GM12891 (cell line): ENCODE results near the gene PNMT.

Source experiments
- DNase-seq: peaks from one replicate; pipeline ENCODE4 v3.0.0; 2011; ENCODE audit warnings: low spot score; ENCODE audit not compliant: insufficient read length
- FAIRE-seq: peaks from 2 replicates; lab custom pipeline; 2011; peaks lifted over from hg19 to GRCh38; lab: Jason Lieb, UNC
- PAX5 ChIP-seq: IDR thresholded peaks from 2 replicates; pipeline ENCODE4 v1.6.1; 2011; ENCODE audit warnings: low read length, moderate library complexity, mild to moderate bottlenecking; ENCODE audit not compliant: insufficient read depth, severe bottlenecking
- POLR2A ChIP-seq: IDR thresholded peaks from 2 replicates; pipeline ENCODE4 v1.6.1; 2011; ENCODE audit warnings: low read depth, low read length, control low read depth
- POLR2AphosphoS5 ChIP-seq: IDR thresholded peaks from 2 replicates; pipeline ENCODE4 v1.6.1; 2011; ENCODE audit warnings: low read depth, low read length, control low read depth
- POU2F2 ChIP-seq: IDR thresholded peaks from 2 replicates; pipeline ENCODE4 v1.6.1; 2011; ENCODE audit warnings: low read depth, mild to moderate bottlenecking, control low read depth, low read length, moderate library complexity
- SPI1 ChIP-seq: IDR thresholded peaks from 2 replicates; pipeline ENCODE4 v1.6.1; 2011; ENCODE audit warnings: low read depth, low read length, control low read depth
- TAF1 ChIP-seq: IDR thresholded peaks from 2 replicates; pipeline ENCODE4 v1.6.1; 2011; ENCODE audit warnings: low read depth, low read length, control low read depth

PNMT gene

GRCh38 chr17:39674179-39674578, 5.9 kb downstream of the PNMT start:
- no peak for FAIRE-seq
- TF ChIP-seq TAF1 = no peak
- no peak for TF ChIP-seq POLR2AphosphoS5

GRCh38 chr17:39674702-39675389, 6.6 kb downstream of the PNMT start:
- no peak for TF ChIP-seq POLR2A
- TF ChIP-seq TAF1 = no peak
- no peak for TF ChIP-seq POU2F2
- no peak for TF ChIP-seq SPI1
- no peak for TF ChIP-seq PAX5
- TF ChIP-seq POLR2AphosphoS5 = no peak
- FAIRE-seq (no peak), DNase-seq (no peak)

More at GRCh38 chr17:39674179-39674578, 5.9 kb downstream of the PNMT start:
- no peak for DNase-seq

DNA sequence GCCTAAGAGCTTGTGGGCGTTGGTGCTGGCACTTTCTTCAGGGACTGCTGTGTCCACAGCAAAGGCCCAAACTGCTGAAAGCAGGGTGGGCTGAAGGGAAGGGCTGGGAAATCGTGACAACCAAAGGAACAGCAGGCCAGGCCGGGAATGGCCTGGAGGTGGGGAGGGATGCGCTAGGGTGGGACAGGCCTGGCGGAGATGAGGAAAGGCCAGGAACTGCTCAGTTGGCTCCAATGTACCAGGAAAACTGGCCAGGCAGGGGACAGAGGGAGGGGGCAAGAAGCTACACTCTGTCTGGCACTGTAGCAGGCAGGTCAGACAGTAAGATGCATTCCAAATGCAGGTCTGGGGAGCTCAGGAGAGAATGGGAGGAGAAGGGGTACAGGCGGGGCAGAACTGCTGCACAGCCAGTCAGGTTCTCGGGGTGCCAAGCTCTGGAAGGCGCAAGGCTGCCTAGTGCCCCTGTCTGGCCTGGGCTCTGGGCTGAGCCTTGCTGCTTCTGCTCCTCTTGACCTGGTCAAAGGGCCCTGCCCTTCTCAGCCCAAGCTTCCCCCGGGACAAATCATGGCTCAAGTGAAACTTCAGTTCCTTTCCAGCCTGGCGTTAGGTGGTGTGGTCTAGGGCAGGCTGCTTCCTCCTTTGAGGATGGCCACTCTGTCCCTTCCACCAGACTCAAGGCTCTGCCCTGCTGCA, 7.3 kb downstream of the PNMT start:
- DNase-seq (no peak), FAIRE-seq (peak; percentile 43)
- TF ChIP-seq POLR2A (no peak), POU2F2 (no peak), TAF1 (no peak), PAX5 (no peak)

GRCh38 chr17:39676198-39676819, 8.1 kb downstream of the PNMT start:
- DNase-seq (peak; percentile 47), FAIRE-seq (peak; percentile 86)
- TF ChIP-seq PAX5 (no peak), POLR2A (no peak), TAF1 (no peak), POU2F2 (no peak), SPI1 (no peak), POLR2AphosphoS5 (no peak)

DNA sequence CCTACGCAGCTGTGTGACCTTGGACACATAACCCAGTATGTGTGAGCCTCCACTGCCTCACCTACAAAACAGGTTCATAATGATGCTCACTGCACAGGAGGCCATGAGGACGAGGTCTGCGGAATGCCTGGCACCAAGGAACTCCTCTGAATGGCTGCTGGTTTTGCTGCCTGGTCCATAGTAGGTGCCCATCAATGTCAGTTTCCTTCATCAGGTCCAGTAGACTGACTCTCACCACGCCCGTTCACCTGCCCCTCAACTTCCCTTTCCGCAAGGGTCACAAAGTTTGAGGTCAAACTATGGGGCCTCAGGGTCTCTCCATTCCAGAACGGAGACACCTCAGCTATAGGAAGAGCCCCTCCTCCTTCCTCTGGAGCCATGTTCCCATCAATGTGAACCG, 8.8 kb downstream of the PNMT start:
- peak; percentile 33 for FAIRE-seq

GRCh38 chr17:39677542-39678339, 9.5 kb downstream of the PNMT start:
- DNase-seq = no peak
- FAIRE-seq = no peak
- TF ChIP-seq TAF1 (no peak), POU2F2 (no peak), SPI1 (no peak), POLR2A (no peak), PAX5 (no peak), POLR2AphosphoS5 (no peak)

More for the DNA sequence above, 8.8 kb downstream of the PNMT start:
- TF ChIP-seq TAF1 (no peak), POU2F2 (no peak), SPI1 (no peak), POLR2AphosphoS5 (no peak), POLR2A (no peak), PAX5 (no peak)
- no peak for DNase-seq

DNA sequence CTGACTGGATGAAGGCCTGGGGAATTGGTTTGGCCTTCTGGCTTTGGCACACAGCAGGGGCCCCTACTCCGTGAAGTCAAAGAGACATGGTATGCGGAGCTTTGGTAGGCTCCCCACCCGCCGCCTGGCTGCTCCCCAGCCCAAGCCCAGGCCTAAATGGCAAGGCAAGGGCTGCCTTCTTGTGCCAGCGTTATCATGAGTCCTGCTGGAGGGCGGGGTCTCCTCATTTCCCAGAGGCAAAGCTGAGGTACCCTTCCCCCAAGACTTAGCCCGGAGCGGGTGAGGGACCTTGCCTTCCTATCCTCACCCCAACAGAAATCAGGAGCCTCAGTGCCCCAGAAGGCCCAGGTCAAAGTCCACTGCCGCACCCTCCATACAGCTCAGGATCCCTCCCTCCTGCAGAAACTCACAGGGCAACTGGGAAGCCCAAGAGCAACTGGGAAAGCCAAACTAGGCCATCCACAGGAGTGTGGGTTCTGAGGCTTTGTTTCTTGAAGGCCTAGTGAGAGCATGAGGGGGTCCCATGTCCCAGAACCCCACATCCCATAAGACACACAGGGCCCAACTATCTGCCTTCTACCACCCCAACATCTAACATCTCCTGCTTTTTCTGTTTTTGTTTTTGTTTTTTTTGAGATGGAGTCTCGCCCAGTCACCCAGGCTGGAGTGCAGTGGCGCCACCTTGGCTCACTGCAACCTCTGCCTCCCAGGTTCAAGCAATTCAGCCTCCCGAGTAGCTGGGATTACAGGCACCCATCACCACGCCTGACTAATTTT, 10.3 kb downstream of the PNMT start:
- no peak for DNase-seq
- no peak for FAIRE-seq
- no peak for TF ChIP-seq TAF1
- no peak for TF ChIP-seq POLR2A
- no peak for TF ChIP-seq SPI1
- no peak for TF ChIP-seq POLR2AphosphoS5
- TF ChIP-seq POU2F2 = no peak

DNA sequence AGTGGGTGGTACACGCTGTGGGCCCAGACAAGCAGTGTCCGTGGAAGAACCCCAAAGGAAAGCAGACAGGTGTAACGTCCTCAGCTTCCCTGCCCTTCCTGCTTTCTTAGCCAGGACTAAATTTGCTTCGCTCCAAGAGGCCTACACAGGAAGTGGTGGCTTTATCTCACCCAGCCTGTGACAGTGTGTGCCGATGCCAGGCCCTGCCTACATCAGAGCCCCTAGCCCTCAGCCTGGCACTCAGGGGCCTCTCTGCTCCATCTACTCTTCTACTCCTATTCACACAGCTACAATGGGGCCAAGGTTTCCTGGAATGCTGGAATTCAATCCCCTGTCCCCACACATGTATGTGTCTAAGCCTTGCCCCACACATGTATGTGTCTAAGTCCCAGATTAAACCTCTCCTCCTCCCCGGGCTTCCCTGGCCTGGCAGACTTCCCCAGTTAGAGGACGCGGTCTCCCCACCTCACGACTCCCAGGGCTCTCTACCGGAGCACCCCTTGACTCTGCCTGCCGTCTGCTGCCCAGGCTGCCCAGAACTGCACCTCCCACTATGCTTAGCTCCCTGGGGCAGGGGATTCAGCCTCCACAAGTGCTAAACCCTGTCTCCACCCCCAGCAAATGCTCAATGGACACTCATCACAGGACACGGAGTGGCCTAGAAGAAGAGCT, 11.4 kb downstream of the PNMT start:
- TF ChIP-seq POLR2AphosphoS5 (no peak), POU2F2 (no peak), PAX5 (no peak), SPI1 (no peak), TAF1 (no peak)
- FAIRE-seq (peak; percentile 88), DNase-seq (no peak)

DNA sequence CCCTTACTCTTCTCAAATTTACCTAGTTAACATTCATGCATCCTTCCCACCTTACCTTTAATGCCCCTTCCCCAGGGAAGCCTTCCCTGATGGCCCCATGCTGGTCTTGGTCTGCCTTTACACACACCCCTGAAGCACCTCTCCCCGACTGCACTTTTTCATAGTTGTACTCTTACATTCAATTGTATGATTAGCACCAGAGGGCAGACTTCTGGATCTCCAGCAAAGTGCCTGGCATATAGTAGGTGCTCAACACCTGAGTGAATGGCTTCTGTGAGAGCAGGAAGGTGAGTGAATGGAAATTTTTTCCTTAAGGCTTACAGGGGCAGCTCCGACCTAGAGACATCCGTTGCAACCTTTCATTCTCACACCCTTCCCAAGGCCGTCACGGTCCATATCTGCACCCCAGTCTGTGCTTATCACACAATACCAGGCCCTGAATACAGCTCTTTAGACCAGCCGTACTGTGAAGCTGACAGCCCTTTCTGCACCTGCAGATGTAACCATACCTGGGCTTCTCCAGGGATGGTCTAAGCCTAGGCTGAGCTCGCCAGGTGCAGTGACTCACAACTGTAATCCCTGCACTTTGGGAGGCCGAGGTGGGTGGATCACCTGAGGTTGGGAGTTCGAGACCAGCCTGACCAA, 15.2 kb downstream of the PNMT start:
- TF ChIP-seq TAF1 (no peak), POLR2AphosphoS5 (no peak), POLR2A (no peak), POU2F2 (no peak), SPI1 (no peak), PAX5 (no peak)
- DNase-seq (no peak), FAIRE-seq (no peak)
